Measurements from ENCODE around the gene ALKBH6.
"Not testable (repeated sequence)": the region's sequence is repeated elsewhere in the genome, so short reads cannot be mapped to it uniquely, and the experiment has no call there.

Gene ALKBH6

DNA sequence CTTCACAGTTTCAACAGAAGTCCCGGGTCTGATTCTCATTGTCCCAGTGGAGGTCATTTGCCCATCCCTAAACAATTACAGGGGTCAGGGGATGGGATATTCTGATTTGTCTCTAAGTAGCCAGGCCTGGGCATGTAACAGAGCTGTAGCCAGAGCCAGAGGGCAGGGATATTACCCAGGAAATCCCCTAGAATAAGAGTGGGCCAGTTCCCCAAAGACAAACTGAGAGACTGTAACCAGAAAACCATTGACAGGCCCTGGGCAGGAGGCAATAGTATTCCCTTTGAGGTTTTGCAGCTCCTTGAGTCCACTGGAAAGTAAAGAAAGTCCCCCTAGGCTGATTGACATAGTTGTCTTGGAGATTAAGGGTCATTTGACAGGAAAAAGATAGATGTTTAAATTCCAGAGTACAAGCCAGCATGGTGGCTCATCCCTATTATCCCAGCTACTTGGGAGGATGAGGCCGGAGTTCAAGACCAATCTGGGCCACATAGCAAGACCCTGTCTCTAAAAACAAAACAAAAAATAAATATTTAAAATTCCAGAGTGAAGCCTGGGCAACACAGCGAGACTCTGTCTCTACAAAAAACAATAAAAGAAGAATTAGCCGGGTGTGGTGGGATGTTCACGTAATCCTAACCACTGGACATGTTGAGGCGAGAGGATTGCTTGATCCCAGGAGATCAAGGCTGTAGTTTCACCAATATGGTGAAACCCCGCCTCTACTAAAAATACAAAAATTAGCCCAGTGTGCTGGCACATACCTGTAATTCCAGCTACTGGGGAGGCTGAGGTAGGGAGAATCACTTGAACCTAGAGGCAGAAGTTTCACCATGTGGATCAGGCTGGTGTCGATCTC, 20.9 kb downstream of the ALKBH6 start:
- FAIRE-seq, result no peak

DNA sequence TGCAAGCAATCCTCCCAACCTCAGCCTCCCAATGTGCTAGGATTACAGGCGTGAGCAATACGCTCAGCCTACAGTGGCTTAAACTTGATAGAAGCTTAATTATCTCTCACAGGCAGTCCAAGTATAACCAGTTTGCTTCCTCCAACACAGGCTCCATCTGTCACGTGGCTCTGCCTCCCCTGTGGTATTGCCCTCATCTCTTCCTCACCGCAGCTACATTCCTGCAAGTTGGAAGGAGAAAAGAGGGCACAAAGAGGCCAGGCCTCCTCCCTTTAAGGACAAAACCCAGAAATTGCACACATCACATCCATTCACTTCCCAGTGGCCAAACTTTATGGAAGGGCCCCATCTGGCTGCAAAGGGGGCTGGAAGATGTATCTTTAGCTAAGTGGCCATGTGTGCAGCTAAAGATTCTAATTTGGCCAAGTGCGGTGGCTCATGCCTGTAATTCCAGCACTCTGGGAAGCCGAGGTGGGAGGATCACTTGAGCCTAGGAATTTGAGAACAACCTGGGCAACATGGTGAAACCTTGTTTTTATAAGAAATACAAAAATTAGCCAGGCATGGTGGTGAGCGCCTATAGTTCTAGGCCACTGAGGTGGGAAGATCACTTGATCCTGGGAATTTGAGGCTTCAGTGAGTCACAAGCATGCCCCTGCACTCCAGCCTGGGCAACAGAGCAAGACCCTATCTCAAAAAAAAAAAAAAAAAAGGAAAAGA, 22.1 kb downstream of the ALKBH6 start:
- no peak for FAIRE-seq
- DNase-seq (ENCODE audit: low spot score), result no peak

More for the DNA sequence above, 20.9 kb downstream of the ALKBH6 start:
- DNase-seq (ENCODE audit: low spot score), result no peak

DNA sequence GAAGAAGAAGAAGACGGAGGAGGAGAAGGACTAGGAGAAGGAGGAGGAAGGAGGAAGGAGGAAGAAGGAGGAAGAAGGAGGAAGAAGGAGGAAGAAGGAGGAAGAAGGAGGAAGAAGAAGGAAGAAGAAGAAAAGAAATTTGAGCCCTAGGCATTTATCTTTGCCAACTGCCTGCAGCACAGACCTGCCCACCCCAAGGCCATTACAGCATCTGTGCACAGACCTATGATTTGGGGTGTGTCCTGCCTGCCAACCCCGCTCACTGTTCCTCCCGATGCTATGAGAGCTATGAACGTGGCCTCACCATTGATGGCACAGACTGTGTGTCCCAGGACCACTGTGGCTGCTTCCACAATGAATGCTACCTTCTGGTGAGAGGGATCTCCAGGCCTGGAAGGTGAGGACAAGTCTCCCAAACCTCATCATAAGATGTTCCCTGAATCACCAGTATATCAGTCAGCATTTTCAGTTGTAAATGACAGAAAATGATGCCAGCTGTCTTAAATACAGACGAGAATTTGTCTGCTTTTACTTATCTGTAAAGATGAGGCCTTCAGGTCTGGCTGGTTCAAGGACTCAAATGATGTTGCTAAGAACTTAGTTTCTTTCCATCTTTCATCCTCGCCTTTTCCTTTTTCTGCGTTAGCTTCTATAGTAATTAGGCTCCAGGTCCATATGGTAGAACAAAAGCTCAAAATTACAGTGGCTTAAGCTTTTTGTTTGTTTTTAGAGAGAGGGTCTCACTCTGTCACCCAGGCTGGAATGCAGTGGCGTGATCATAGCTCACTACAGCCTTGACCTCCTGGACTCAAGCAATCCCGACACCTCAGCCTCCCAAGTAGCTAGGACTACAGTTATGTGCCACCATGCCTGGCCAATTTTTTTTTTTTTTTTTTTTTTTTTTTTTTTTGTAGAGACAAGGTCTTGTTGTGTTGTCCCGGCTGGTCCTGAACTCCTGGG, 23.0 kb downstream of the ALKBH6 start:
- no peak for FAIRE-seq
- DNase-seq (ENCODE audit: low spot score), result no peak

- DNase-seq (ENCODE audit: low spot score) (no peak), FAIRE-seq (no peak)
These were observed 23.9 kb downstream of the ALKBH6 start for GRCh38 chr19:35990156-35990555.

- no peak for FAIRE-seq
These were observed 25.2 kb downstream of the ALKBH6 start for GRCh38 chr19:35988824-35989223.

DNA sequence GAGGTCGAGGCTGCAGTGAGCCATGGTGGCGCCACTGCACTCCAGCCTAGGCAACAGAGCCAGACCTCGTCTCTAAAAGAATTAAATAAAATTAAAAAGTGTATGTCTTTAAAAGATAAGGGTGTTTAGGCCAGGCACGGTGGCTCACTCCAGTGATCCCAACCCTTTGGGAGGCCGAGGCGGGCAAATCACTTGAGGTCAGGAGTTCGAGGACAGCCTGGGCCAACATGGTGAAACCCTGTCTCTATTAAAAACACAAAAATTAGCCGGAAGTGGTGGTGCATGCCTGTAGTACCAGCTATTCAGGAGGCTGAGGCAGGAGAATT, 26.5 kb downstream of the ALKBH6 start:
- DNase-seq (ENCODE audit: low spot score) (no peak), FAIRE-seq (no peak)

More at GRCh38 chr19:35988824-35989223, 25.2 kb downstream of the ALKBH6 start:
- no peak for DNase-seq (ENCODE audit: low spot score)

DNA sequence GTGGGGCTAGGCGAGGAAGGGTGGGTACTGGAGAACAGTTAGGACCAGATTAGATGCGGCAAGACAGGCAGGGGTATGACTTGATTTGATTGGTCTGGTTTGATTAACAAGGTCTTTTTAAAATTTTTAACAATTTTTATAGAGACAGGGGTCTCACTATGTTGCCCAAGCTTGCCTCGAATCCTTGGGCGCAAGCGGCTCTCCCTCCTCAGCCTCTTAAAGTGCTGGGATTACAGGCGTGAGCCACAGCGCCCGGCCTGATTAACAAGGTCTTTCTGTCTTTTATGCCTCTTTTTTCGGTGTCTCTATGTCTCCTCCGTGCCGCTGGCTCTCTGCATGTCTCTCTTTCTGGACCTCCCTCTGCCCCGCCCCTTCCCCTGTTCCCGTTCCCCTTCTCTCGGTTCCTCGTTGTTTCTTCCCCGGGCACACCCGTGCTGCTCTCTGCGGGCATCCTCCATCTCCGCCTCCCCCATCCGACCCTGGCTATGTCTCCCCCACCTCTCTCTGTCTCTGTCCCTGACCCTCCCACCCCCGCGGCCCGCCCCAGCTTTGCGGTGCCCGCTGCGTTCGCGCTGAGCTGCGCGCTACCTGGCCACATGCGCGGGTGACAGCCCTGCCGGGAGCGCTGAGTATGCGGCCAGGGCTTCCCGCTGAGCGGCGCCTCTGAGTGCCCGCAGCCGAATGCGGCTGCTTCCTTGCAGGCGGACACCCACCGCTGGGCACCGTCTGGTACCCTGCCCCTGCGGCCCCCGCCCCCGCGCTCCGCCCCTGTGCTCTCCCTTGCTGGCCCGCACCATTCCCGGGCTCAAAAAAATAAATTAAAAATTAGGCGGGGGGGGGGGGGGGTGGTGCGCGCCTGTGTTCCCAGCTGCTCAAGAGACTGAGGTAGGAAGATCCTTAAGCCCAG, 27.1 kb downstream of the ALKBH6 start:
- FAIRE-seq (no peak), DNase-seq (ENCODE audit: low spot score) (no peak)

DNA sequence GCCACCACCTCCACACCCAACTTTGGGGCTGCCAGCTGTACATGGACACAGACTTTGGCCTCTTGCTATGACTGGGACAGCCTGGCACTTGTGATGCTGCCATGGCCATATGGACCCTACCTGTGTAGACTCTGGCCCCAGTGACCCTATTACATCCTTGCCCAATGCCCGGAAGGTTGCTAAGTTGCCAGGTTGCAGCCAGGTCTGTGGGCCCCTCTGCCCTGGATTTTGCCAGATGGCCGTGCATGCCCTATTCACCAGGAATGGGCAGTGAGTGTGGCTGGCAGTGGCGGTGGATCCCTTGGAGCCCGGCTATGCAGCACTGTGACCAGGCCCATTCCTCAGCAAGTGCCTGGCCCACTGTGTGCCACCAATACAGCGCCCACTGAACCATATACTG, 27.9 kb downstream of the ALKBH6 start:
- no peak for DNase-seq (ENCODE audit: low spot score)
- no peak for FAIRE-seq

DNA sequence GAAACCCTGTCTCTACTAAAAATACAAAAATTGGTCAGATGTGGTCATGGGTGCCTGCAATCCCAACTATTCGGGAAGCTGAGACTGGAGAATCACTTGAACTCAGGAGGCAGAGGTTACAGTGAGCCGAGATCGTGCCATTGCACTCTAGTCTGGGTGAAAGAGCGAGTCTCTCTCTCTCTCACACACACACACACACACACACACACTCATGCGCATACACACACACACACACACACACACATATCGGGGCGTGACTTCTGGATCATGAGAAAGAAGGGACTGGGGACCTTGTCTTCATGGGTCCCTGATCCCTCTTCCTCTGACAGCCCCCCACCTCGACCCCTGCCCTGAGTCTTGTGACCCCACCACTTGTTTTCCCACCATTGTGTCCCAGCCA, 30.8 kb downstream of the ALKBH6 start:
- no peak for DNase-seq (ENCODE audit: low spot score)
- FAIRE-seq, result no peak

GRCh38 chr19:35980997-35981396, 33.0 kb downstream of the ALKBH6 start:
- not testable (repeated sequence) for FAIRE-seq; DNase-seq (ENCODE audit: low spot score)

DNA sequence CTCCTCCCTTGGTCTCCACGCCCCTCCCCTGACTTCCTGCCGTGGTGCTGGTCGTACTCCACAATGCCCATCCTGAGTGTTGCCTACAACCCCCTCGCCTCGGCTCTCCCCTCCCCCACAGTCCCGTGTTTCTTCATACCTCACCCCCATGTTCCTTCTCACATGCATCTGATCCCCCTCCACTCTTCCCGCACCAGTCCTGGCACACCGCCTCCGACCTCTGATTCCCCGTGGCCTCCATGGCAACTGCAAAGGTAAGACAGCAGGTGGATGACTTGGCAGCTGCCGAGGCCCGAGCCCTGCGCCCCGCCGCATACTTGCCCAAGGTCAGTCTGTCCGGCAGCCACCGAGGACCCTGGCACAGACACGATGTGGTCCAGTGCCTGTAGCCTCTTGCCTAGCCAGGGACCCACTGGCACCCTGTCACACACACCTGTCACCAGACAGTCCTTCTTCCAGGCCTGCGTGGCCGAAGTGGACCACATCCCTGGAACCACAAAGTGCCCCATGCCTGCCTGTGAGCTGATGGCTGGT, 35.1 kb downstream of the ALKBH6 start:
- FAIRE-seq, result no peak

GRCh38 chr19:35978271-35978670, 35.7 kb downstream of the ALKBH6 start:
- FAIRE-seq (no peak), DNase-seq (ENCODE audit: low spot score) (no peak)

More for the DNA sequence above, 35.1 kb downstream of the ALKBH6 start:
- no peak for DNase-seq (ENCODE audit: low spot score)

DNA sequence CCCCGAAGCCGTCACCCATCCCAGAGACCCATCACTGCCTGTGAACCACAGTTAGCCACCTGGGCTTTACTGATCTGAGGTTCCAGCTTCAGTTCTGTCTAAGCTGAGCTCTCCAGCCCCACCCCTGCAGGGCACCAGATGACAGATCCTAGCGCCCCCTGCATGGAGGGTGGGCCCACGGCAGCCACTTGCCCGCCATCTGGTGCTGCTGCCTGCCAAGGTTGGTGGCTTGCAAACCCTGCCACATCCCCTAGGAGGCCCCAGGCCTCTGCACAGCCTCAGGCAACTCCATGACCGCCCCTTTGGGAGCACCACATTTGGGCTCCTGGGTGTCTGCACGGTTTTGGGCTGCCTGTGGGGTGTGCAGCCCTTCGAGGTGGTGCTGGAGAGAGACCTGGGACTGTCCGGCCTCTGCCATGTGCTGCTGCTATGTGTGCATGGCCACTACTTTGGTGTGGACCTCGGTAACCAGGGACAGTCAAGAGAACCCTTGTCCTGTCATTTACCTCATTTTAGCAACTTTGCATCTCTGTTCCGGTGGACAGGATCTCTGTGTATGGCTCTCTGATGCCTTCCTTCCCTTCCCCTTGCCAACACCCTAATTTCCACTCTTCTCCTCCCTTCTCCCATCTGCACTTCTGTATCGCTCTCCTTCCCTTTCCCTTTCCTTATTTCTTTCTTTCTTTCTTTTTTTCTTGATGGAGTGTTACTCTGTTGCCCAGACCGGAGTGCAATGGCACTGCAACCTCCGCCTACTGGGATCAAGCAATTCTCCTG, 36.4 kb downstream of the ALKBH6 start:
- no peak for DNase-seq (ENCODE audit: low spot score)
- no peak for FAIRE-seq

- DNase-seq (ENCODE audit: low spot score) (no peak), FAIRE-seq (no peak)
These were observed 38.3 kb downstream of the ALKBH6 start for GRCh38 chr19:35975608-35976214.

DNA sequence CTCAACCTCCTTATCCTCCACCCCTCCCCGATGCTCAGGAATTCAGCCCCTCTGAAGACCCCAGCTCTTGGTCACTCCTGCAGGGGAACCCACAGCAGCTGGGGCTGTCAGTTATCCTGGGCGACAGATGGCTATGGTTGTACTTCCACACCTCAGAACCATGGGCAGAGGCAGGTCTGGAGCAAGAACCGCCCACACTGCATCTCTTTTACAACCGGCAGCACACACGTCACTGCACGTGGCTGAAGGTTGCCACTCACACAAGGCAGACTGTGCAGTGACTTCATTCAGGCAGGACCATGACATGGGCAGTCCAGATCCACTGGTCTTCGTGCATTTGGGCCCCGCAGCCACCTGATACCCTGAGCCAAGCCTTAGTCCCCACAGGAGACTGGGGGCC, 40.5 kb downstream of the ALKBH6 start:
- no peak for DNase-seq (ENCODE audit: low spot score)
- no peak for FAIRE-seq

DNA sequence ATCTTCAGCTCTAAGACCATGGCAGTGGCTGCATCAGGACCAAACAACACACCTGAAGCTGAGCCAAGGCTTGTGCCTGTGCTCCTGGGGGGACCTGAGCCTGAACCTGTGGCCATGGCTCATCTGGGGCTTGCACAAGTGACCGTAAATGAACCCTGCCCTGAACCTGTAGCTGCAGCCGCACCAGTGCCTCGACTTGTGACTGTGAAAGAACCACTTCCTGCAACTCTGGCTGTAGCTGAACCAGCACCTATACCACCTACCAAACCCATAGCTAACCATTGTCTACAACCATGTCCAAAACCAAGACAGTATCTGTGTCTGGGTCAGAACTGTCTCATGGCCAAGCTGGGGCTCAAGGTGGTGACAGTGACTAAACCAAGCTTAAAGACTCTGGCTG, 47.2 kb downstream of the ALKBH6 start:
- FAIRE-seq (no peak), DNase-seq (ENCODE audit: low spot score) (no peak)

- no peak for DNase-seq (ENCODE audit: low spot score)
- FAIRE-seq, result no peak
These were observed 50.5 kb downstream of the ALKBH6 start for GRCh38 chr19:35963514-35963913.

GRCh38 chr19:35960432-35960972, 53.5 kb downstream of the ALKBH6 start:
- no peak for FAIRE-seq

DNA sequence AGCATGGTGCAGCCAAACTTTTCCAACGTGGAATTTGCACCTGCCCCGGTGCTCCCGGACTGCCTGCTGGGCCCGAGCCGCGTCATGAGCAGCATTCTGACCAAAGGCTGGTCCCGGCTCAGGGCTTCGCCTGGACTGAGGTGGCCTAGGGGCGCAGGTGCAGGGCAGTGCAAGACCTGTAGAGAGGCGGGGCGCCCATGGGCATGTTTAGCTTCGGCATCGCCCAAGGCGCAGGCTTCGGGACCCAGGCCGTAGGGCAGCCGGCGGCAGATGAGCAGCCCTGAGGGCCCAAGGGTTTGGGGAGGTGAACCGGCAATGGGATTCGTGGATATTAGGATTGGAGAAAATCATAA, 54.1 kb downstream of the ALKBH6 start:
- no peak for FAIRE-seq
- no peak for DNase-seq (ENCODE audit: low spot score)

More at GRCh38 chr19:35960432-35960972, 53.5 kb downstream of the ALKBH6 start:
- DNase-seq (ENCODE audit: low spot score), result no peak
